Astrocyte of the spinal cord (primary cell): ENCODE measurements around the gene NDUFS1.

Experiments
- DNase-seq: peaks from one replicate; pipeline ENCODE4 v3.0.0; 2011; ENCODE audit warnings: low read depth, low spot score
- H3K4me3 ChIP-seq: 2 replicates; pipeline ENCODE4 v1.5.1; 2011; ENCODE audit warnings: low read depth, mild to moderate bottlenecking, low read length, moderate library complexity
- in situ Hi-C: cut with HindIII; loops from 2 replicates; pipeline ENCODE4 v1.10.0; 2017; ENCODE audit warnings: low sequenced_read_pairs
- TF ChIP-seq, protein P1 (sequence below): IDR thresholded peaks from 2 replicates; pipeline ENCODE4 v1.5.1; 2012; ENCODE audit warnings: low read depth, mild to moderate bottlenecking, low read length, inconsistent platforms

Gene NDUFS1

GRCh38 chr2:206116278-206116677 is 43.0 kb downstream of the NDUFS1 start:
- no peak overlapping the region for H3K4me3 ChIP-seq
- in situ Hi-C loops, result no loop called here
- DNase-seq, result no peak
- TF ChIP-seq, protein P1, sequence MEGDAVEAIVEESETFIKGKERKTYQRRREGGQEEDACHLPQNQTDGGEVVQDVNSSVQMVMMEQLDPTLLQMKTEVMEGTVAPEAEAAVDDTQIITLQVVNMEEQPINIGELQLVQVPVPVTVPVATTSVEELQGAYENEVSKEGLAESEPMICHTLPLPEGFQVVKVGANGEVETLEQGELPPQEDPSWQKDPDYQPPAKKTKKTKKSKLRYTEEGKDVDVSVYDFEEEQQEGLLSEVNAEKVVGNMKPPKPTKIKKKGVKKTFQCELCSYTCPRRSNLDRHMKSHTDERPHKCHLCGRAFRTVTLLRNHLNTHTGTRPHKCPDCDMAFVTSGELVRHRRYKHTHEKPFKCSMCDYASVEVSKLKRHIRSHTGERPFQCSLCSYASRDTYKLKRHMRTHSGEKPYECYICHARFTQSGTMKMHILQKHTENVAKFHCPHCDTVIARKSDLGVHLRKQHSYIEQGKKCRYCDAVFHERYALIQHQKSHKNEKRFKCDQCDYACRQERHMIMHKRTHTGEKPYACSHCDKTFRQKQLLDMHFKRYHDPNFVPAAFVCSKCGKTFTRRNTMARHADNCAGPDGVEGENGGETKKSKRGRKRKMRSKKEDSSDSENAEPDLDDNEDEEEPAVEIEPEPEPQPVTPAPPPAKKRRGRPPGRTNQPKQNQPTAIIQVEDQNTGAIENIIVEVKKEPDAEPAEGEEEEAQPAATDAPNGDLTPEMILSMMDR, result no peak

- in situ Hi-C loops, result no loop called here
- no peak overlapping the region for H3K4me3 ChIP-seq
- no peak for DNase-seq
- TF ChIP-seq, protein P1, result no peak
These were observed 44.1 kb downstream of the NDUFS1 start for GRCh38 chr2:206115026-206115578.

GRCh38 chr2:206112846-206113547 is 46.2 kb downstream of the NDUFS1 start:
- no peak overlapping the region for H3K4me3 ChIP-seq
- TF ChIP-seq, protein P1, result no peak
- no peak for DNase-seq
- in situ Hi-C loops, result no loop called here

DNA sequence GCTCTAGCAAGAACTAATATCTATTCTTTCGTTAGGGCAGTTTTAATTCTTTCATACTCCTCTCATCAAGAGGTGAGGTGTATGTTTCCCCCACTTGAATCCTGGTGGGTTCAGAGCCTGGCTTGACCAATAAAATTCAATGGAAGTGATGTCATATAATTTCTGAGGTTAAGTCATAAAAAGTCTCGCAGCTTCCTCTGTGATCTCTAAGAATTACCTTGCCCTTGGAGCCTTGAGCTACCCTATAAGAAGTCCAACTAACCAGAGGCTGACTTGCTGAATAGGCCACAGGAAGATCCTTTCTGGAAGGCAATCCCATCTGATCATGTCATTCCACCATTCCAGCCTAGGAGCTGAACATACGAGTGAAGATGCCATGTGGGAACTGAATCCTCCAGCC is 47.1 kb downstream of the NDUFS1 start:
- TF ChIP-seq, protein P1, result no peak
- in situ Hi-C loops, result no loop called here
- no peak for DNase-seq
- no peak overlapping the region for H3K4me3 ChIP-seq

DNA sequence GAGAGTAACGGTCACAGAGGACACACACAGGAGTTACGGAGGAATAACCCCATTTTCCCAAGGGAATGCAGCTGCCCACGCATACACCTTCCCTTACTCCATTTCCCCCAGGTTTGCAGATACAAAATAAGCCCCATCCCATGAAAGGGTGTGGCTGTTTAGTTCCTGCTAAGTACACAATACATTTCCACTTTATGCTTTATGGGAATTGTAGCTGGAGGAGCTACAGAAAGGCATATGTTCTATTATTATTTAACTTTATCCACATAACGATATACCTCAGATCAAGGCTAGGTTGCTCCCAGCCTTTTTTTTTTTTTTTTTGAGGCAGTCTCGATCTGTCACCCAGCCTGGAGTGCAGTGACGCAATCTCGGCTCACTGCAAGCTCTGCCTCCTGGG is 50.5 kb downstream of the NDUFS1 start:
- TF ChIP-seq, protein P1, result no peak
- H3K4me3 ChIP-seq, result no peak overlapping the region
- in situ Hi-C loops, result no loop called here
- DNase-seq, result no peak

- no peak overlapping the region for H3K4me3 ChIP-seq
- in situ Hi-C loops, result no loop called here
- TF ChIP-seq, protein P1, result no peak
- DNase-seq, result no peak
These were observed 53.7 kb downstream of the NDUFS1 start for GRCh38 chr2:206105541-206105940.
